Dedifferentiated amniotic fluid mesenchymal stem cell (primary cell): ENCODE data around the gene PGS1.

ENCODE experiments used
- DNase-seq: peaks from one replicate; pipeline ENCODE4 v3.0.0-alpha.2; 2016; ENCODE audit errors: extremely low spot score

Gene PGS1

GRCh38 chr17:78364436-78365281 is 13.8 kb upstream of the PGS1 start:
- no peak for DNase-seq

DNA sequence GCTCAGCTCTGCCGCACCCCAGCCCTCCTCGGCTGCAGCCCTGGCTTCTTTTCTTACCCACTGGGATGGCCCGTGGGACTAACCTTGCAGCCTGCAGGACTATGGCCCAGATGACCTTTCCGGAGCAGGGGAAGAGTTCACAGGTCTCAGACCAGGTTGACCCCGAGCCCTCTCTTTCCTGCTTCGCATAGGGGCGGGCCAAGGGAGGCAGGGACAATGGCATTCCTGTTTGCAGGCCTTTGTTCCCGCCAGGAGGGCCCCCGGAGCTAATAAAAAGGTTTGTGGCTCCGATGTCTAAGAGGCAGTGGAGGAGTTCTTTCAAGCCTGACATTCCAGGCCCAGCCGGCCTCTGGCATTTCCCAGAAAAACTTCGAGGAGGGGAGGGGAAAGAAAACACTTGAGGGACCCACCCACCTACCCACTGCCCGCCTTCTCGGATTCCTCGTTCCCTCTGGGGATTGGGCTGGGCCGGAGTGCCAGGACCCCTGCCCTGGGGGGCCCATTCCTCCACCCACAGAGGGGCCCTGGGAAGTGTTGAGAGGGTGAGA is 12.8 kb upstream of the PGS1 start:
- DNase-seq, result peak; percentile 67

GRCh38 chr17:78366109-78366848 is 12.2 kb upstream of the PGS1 start:
- no peak for DNase-seq

GRCh38 chr17:78367193-78367592 is 11.3 kb upstream of the PGS1 start:
- no peak for DNase-seq

- no peak for DNase-seq
These were observed 10.1 kb upstream of the PGS1 start for GRCh38 chr17:78368348-78368747.

- no peak for DNase-seq
These were observed 9.5 kb upstream of the PGS1 start for GRCh38 chr17:78368854-78369495.

GRCh38 chr17:78369791-78370381 is 8.6 kb upstream of the PGS1 start:
- DNase-seq, result no peak

DNA sequence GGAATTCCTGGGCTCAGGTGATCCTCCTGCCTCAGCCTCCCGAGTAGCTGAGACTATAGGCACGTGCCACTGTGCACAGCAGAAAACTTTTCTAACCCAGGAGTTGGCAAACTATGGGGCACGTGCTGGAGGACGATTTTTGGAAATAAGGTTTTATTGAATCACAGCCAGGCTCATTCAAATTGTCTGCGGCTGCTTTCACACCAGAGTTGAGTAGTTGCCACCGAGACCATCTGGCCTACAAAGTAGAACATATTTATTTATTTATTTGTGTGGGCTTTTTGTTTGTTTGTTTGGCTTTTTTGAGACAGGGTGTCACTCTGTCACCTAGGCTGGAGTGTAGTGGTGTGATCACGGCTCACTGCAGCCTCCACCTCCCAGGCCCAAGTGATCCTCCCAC is 7.4 kb upstream of the PGS1 start:
- DNase-seq, result no peak

GRCh38 chr17:78372841-78373240 is 5.6 kb upstream of the PGS1 start:
- DNase-seq, result no peak

- DNase-seq, result no peak
These were observed 4.3 kb upstream of the PGS1 start for GRCh38 chr17:78374189-78374588.

DNA sequence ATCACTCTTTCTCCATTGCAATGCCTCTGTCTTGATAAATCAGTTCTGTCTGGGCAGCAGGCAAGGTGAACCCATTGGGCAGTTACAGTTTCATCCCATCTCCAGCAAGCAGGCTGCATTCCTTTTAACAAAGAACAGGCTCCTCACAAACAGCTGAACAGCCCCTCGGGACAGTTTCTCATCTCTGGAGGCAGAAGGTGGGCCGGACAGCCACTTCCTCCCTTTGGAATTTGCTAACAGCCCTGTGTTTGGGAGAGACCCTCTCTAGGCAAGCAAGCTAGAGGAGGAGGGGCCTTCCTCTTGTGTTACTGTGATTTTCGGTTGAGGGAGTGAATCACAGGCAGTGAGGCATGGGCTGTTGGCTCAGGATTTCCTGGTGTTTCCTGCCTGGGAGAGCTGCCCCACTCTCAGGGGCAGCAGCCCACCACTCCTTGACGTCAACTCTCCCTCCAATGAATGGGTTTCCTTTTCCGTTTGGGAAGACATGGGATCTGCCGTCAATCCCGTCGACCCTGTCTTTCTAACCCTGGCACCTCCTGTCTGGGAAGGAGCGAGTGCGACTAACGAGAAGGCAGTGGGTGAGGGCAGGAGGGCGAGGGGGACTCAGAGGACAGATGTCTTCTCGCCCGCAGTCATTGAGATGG is 3.7 kb upstream of the PGS1 start:
- DNase-seq, result peak; percentile 28

DNA sequence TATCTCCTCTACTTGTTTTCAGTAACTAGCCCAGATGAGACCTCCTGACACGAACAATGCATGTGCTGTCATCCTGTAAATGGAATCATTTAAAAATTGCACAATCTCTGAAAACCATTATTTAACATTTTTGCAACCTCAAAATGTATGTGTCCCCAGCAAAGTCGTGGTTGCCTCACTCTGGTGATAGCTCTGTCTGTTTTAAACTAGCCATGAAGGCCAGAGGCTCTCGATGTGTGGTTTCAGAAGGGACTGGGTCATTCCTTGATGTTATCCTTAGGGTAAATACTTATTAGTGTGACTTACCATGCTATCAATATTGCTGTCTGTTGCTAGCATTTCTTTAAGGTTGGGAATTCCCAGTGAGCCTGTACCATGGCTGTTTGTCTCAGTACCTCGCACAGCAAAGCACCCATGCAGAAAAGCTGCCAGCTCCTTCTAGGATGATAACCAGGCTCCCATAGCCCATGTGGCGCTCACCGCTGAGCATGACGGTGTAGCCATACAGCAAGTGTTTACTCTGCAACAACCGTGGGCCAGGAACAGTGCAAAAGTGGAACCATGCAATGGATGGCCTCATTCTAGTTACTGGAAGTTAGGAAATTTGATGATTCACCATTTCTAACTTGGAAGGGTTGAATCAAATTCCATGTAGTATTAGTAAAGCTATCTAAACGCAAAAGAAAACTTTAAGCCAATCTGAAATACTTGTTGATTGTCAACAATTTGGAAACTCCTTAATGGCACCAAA is 2.9 kb upstream of the PGS1 start:
- peak; percentile 91 for DNase-seq

DNA sequence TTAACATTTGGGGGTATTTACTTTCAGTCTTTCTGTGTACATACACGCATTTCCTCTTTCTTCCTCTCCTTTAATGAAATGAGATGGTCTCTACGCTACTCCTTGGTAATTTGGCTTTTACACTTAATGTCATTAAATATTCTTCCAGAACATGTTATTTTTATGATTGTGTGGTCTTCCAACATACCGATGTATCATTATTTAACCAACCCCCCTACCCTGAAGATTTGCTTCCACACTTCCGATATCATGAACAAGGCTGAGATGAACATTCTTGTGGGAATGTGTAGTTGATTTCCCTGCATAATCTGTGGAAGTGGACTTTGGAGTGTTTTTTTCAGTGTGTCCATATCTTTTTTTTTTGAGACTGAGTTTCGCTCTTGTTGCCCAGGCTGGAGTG is 2.3 kb upstream of the PGS1 start:
- no peak for DNase-seq

GRCh38 chr17:78377858-78378224 is 608 bp upstream of the PGS1 start:
- no peak for DNase-seq

GRCh38 chr17:78379131-78379491 is 662 bp downstream of the PGS1 start:
- DNase-seq, result peak; percentile 48

DNA sequence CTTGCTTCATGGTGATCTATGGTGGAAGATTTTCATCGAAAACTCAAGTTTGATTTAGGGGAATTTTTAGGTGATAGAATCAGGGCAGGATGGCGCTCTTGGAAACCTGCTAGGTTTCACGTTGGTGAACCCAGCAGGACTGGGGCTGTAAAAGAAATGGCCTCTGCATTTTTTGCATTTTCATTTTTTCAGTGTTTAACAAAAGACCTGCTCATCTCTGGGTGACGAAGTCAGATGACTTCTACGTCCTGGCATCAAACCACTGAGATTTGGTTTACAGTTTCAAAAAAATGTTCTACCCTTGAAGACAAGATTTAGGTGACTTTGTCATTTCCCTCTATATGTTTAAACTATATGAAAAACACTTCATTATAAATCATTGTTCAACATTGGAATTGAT is 1.9 kb downstream of the PGS1 start:
- DNase-seq, result no peak

GRCh38 chr17:78381601-78382232 is 3.3 kb downstream of the PGS1 start:
- no peak for DNase-seq

DNA sequence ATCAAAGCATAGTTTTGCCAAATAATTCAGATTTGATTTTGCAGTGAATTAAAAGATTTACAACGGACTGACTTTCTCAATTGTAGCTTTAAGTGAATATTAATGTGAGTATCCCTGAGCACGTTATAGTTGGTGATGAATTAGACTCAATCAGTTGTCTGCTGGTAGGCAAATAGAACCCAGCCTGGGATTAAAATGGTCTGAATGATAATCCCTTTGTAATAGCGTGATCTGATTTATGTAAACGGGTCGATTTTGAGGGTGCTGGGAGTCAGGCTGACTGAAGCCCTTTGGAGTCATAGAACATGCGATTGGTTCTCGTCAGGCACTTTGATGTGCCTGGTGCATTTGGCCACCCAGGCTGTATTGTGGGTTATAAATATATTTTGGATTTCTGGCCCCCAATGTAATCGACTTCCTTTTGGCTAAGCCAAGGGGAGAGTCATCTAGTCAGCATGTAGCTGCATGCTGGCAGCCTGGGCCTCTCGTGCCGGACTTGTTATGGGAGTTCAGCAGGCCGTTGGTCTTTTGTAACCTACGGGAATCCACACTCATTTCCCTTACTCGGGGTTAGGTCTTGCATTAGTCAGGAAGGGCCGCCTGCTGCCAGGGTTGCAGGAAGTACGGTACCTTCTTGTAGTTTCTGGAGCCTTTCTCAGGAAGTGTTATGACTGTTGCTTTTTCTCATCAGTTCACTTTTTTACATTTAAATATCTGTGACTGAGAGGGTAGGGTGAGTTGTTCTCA is 5.4 kb downstream of the PGS1 start:
- DNase-seq, result no peak

DNA sequence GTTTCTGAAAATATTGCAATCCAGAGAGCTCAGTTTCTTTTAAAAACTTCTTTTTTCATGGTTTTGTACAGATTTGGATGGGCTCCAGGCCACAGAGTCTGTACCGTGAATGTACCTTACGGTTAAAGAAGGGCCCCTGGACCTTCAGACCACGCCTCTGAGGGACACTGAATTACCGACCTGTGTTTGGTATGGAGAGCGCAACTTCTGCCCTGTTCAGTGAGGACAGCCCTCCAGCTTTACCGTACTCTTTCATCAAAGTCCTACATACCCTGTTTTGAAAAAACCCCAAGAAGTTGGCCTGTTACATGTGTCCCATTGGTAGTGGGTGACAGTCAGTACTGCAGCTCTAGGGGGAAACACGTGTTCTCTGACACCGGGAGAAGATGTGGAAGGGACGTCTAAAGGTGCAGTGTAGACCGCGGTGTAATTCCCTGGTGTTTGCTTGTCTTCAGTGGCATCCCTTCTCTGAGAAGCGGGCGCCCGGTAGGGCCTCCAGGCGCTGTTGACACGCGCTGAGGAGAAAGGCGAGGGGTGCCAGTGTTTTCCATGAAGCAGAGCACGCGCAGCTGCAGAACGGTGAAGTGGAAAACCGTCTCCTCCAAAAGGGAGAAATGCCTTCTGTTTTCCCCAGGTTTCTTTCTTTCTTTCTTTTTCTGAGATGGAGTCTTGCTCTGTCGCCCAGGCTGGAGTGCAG is 6.2 kb downstream of the PGS1 start:
- DNase-seq, result no peak
